ENCODE data around the gene NDST4. TPM values are rescaled to one million over a fixed set of nuclear protein-coding genes. Genes with fewer than 3 reads are reported as not detected.

Gene NDST4
- total RNA-seq: not detected

DNA sequence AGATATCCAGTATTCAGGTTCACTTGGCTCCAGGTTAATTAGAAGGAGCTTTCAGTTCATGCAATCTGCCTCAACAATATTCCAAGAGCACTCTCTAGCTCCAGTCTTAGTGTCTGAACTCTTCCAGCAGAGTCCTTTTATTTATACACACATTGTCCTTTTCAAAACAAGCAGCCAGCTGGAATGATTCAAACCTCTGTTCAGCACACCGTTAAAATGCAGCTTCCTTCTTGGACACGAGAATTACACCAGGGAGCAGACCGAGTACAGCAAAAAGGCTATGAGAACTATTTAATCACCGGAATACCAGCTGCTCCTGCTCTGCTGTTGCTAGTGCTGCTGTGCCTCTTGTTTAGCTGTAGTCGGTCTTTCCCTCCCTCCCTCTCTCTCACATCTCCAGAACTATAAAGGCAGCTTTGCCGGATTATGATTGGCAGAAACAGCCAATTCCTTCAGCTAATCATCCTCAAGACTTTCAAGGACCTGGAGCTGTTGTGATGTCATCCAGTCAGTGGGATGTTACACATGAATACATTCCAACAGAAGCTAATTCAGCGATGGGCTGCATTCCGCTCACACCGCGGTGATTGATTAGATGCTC is at the start of gene NDST4:
Gene NDST4 (minus strand): TSS at position 115 of the 601 bp plus-strand sequence. CDS start 36,584 bp downstream, outside the sequence.
- no peaks in the 10 kb centered on the region for H3K36me3 ChIP-seq
- DNase-seq (no peak), ATAC-seq (ENCODE audit: low FRiP score in 2 of 2) (peak in 1 of 2 donors; percentile 38)
- no peaks in the 10 kb centered on the region for H3K27me3 ChIP-seq
- H3K27ac ChIP-seq: no peak within 1 kb of the TSS
- no peaks in the 10 kb centered on the region for H3K4me1 ChIP-seq
- WGBS, 2 donors: 39% methylated on average over 10 of the region's 10 CpGs
- no peaks in the 10 kb centered on the region for H3K9me3 ChIP-seq
- H3K4me3 ChIP-seq: no peak within 1 kb of the TSS
- TF ChIP-seq EP300 (IDR thresholded peaks at IDR 0.05): no peak

- TF ChIP-seq CTCF (IDR thresholded peaks at IDR 0.05) (no peak), POLR2A (IDR thresholded peaks at IDR 0.05) (no peak), EP300 (IDR thresholded peaks at IDR 0.05) (no peak), POLR2AphosphoS5 (IDR thresholded peaks at IDR 0.05) (no peak)
- Histone ChIP-seq H3K27ac (no peak overlapping the region), H3K4me1 (no peaks in the 10 kb centered on the region), H3K36me3 (no peaks in the 10 kb centered on the region), H3K27me3 (no peaks in the 10 kb centered on the region), H3K9me3 (no peaks in the 10 kb centered on the region), H3K4me3 (no peak overlapping the region)
- ATAC-seq (ENCODE audit: low FRiP score in 2 of 2) (no peak), DNase-seq (no peak)
- WGBS, 2 donors: 32 to 57% methylated on average over 1 of the region's 1 CpG
Observed at GRCh38 chr4:115159141-115159540, 45.7 kb upstream of the NDST4 start.

DNA sequence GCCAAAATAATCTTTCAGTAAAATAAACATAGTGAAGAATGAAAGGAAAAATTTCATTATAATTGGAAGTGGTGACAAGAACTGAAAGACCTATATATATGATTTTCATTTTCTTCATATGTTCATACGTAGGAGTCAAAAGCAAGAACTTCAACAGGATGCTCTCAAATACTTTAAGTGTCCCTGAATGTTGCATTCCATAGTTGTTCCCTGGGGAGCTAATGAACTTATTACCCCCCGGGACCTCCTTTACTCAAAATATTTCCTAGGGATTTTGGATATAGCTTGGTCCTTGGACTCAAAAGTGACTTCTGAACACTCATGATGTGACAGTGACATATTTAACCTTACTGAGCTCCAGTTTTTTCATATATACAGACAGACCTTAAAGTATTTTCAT is 44.9 kb upstream of the NDST4 start:
- ATAC-seq (ENCODE audit: low FRiP score in 2 of 2): no peak
- DNase-seq: no peak

GRCh38 chr4:115154826-115155225 is 41.4 kb upstream of the NDST4 start:
- Histone ChIP-seq H3K27ac (no peak overlapping the region), H3K4me1 (no peaks in the 10 kb centered on the region), H3K9me3 (no peaks in the 10 kb centered on the region), H3K36me3 (no peaks in the 10 kb centered on the region), H3K27me3 (no peaks in the 10 kb centered on the region), H3K4me3 (no peak overlapping the region)
- DNase-seq (no peak), ATAC-seq (ENCODE audit: low FRiP score in 2 of 2) (no peak)
- TF ChIP-seq EP300 (IDR thresholded peaks at IDR 0.05) (no peak), POLR2AphosphoS5 (IDR thresholded peaks at IDR 0.05) (no peak), CTCF (IDR thresholded peaks at IDR 0.05) (no peak), POLR2A (IDR thresholded peaks at IDR 0.05) (no peak)

More for the DNA sequence above, 44.9 kb upstream of the NDST4 start:
- no peak for TF ChIP-seq POLR2A (IDR thresholded peaks at IDR 0.05)
- no peak overlapping the region for H3K27ac ChIP-seq
- 77 to 86% methylated on average over 2 of the region's 2 CpGs for WGBS, 2 donors
- H3K36me3 ChIP-seq: no peaks in the 10 kb centered on the region
- H3K27me3 ChIP-seq: no peaks in the 10 kb centered on the region
- no peaks in the 10 kb centered on the region for H3K9me3 ChIP-seq
- H3K4me1 ChIP-seq: no peaks in the 10 kb centered on the region
- no peak overlapping the region for H3K4me3 ChIP-seq

DNA sequence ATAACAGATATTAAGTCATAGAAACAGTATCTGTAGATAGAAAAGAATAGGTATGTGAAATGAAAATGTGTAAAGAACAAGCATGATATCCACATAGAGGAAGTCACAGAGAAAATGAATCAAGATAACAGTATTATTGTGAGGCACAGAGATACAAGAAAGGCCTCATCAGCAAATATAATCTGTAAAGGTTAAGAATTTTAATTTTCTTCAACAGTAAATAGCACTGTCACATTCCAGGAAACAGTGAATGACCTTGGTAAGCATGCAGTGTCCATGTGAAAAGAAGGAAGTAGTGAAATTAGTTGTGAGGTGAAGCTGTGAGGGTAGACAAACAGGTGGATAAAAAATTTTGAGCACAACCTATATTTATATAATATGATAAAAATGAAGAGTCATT is 39.5 kb upstream of the NDST4 start:
- no peaks in the 10 kb centered on the region for H3K9me3 ChIP-seq
- no peaks in the 10 kb centered on the region for H3K36me3 ChIP-seq
- H3K27ac ChIP-seq: no peak overlapping the region
- H3K4me1 ChIP-seq: no peaks in the 10 kb centered on the region
- H3K4me3 ChIP-seq: no peak overlapping the region
- DNase-seq (no peak), ATAC-seq (ENCODE audit: low FRiP score in 2 of 2) (no peak)
- TF ChIP-seq POLR2AphosphoS5 (IDR thresholded peaks at IDR 0.05) (no peak), POLR2A (IDR thresholded peaks at IDR 0.05) (no peak), CTCF (IDR thresholded peaks at IDR 0.05) (no peak)
- no peaks in the 10 kb centered on the region for H3K27me3 ChIP-seq

DNA sequence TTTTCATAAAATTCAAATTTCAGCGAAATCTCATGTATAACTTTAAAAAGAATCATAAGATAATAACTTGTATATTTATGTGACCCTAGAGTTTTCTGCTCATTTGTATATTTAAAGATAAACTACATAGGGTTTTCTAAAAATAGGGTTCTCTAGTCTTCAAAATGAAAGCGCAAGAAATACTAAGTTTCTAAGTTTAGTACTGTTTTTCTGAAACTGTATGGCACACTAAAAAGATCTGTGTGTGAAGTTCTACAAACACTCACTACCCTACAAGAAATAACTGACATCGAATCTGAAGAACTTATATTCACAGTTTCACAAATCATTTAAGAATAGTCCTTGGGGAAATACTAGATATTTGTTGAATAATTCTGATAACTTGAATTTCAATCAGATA is 38.7 kb upstream of the NDST4 start:
- no peak for ATAC-seq (ENCODE audit: low FRiP score in 2 of 2)
- Histone ChIP-seq H3K27ac (no peak overlapping the region), H3K27me3 (no peaks in the 10 kb centered on the region), H3K36me3 (no peaks in the 10 kb centered on the region), H3K9me3 (no peaks in the 10 kb centered on the region), H3K4me3 (no peak overlapping the region), H3K4me1 (no peaks in the 10 kb centered on the region)
- no peak for TF ChIP-seq POLR2A (IDR thresholded peaks at IDR 0.05)
- no peak for TF ChIP-seq CTCF (IDR thresholded peaks at IDR 0.05)
- no peak for TF ChIP-seq POLR2AphosphoS5 (IDR thresholded peaks at IDR 0.05)
- no peak for TF ChIP-seq EP300 (IDR thresholded peaks at IDR 0.05)
- no peak for DNase-seq
- WGBS, 2 donors: 77 to 80% methylated on average over 3 of the region's 3 CpGs
